ENCODE measurements around the gene NDOR1. TPM values are rescaled to one million over a fixed set of nuclear protein-coding genes. Genes with fewer than 3 reads are reported as not detected.

NDOR1 gene
- total RNA-seq, 4 donors from 2014 or later, result 8.1 to 18.6 (median 11.6) TPM

DNA sequence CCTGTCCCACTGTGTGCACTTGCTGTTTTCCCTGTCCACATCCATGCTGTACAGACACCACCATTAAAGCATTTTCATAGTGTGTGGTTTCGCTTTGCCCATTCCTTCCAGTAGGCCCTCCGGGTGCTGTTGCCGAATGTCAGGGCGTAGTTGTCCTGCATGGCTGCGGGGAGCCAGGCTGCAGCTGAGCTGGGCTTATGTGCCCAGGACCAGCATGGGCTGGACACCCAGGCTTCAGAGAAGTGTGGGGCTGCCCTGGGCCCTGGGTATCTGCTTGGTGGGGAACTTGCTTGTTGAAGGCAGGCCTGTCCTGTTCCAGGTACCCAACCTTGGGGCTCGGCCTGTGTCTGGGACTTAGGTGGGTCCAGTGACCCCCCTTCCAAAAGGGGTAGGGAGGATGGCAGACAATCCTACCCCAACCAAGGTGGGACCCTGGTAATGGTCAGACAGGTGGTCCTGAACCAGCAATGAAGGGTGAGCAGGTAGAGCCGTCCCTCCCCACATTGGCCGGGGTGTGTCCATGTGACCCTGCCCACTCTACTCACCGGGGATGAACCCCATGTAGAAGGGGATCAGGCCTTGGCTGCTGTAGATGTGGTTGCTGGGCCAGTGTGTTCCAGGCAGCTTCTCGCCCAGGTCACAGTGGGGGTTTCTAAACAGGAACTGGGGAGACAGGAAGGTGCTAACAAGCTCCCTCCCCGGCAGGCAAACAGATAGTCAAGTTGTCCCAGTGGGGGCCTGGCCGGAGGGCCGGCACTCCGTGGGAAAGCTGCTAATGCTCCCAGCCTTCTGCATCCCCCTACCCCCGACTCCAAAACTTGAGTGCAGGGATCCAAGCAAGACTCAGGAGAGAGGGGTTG lies 38.4 kb downstream of the NDOR1 start:
- 47 to 75% methylated on average over 13 to 14 of the region's 15 CpGs for WGBS, 2 donors
- intact Hi-C loops (cut with DNase I; ENCODE audit: low total_unique reads), result no loop called here
- no peak for TF ChIP-seq POLR2A (IDR thresholded peaks at IDR 0.05)
- TF ChIP-seq, protein P1, sequence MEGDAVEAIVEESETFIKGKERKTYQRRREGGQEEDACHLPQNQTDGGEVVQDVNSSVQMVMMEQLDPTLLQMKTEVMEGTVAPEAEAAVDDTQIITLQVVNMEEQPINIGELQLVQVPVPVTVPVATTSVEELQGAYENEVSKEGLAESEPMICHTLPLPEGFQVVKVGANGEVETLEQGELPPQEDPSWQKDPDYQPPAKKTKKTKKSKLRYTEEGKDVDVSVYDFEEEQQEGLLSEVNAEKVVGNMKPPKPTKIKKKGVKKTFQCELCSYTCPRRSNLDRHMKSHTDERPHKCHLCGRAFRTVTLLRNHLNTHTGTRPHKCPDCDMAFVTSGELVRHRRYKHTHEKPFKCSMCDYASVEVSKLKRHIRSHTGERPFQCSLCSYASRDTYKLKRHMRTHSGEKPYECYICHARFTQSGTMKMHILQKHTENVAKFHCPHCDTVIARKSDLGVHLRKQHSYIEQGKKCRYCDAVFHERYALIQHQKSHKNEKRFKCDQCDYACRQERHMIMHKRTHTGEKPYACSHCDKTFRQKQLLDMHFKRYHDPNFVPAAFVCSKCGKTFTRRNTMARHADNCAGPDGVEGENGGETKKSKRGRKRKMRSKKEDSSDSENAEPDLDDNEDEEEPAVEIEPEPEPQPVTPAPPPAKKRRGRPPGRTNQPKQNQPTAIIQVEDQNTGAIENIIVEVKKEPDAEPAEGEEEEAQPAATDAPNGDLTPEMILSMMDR (IDR thresholded peaks at IDR 0.05), result no peak
- DNase-seq (ENCODE audit: low spot score in 2 of 2), result no peak
- H3K4me3 ChIP-seq (ENCODE audit: low read depth, poor library complexity, severe bottlenecking), result no peak overlapping the region

DNA sequence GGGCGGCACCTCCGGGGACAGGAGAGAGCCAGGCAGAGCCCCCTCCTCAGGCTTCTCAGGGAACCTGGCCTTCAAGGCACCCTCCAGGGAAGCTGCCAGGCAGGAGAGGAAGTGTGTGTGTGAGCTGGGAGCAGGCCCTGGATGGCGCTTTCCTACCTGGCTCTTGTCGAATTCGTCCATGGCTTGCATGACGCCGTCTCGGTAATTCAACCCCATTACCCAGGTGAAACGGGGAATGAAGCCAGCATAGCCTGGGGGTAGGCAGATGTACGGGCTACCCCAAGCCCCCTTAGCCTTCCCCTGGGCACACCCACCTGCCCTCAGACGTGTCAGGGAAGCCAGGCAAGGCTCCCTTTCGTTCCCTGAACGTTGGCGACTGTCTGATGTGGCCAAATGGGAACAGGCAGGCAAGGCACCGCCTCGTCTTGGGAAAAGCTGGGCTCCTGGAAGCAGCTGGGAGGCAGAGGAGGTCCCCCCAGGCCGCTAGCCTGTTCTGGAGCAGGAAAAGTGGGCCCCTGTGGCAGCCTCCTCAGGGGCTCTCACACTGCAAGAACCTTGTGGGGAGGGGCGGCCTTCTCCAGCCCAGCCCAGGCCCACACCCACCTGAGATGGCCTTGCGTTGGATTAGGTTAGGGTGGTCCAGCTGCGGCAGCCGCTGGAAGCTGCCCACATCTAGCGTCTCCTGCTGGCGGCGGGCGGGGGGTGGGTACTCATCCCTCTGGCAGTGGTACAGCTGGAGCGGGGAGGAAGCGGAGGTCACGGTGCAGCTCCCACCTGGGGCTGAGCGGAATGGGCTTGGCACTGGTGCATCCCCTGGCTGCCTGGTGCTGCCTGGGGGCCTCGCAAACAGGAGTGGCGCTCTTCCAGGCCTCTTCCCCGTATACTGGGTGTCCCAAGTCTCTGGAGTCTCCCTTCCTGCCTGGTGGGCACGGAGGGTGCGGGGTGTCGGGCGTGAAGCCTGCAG lies 39.3 kb downstream of the NDOR1 start:
- no peak for DNase-seq (ENCODE audit: low spot score in 2 of 2)
- no peak overlapping the region for H3K4me3 ChIP-seq (ENCODE audit: low read depth, poor library complexity, severe bottlenecking)
- intact Hi-C loops (cut with DNase I; ENCODE audit: low total_unique reads), result no loop called here
- WGBS, 2 donors, result 44 to 48% methylated on average over 26 to 27 of the region's 36 CpGs
- TF ChIP-seq, protein P1 (IDR thresholded peaks at IDR 0.05), result no peak
- no peak for TF ChIP-seq POLR2A (IDR thresholded peaks at IDR 0.05)

DNA sequence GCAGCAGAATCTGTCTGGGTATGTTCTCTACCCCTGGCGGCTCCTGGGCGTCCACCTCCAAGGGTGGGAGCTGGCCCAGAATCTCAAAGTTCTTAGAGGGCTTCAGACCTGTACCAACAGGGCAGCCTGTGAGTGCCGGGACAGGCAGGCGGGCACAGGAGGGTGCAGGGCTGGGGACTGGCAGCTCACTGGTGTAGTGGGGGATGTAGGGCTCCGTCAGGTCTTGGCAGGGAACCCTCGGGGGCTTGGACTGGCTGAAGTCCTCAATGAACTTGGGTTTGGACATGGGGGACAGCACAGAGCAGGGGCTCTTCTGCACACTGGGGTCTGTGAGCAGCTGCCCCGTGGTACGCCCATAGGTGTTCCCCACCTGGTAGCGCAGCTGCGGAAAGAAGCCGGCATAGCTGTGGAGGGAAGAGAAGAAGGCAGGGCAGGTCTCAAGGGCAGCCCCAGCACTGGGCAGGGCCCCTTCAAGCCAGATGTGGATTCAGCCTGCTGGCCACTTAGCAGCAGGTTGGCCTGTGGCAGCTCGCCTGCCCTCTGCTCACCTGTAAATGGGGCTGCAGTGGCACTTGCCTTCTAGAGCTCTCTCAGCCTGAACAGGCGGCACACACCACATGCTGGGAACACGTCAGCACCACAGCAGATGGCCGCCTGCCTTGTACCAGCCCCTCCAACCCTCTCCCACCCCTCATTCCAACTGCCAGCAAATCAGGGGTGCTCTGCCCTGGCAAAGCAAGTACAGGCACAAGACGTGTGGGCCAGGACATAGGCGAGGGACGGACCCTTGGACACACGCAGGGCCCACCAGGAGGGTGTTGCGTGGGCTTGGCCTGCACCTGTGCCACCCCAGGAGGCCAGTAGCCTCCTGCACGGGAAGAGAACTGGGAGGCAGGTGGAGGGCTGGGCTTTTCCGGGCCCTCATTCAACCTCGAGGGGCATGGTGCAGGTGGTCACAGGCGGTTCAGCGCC lies 40.2 kb downstream of the NDOR1 start:
- DNase-seq (ENCODE audit: low spot score in 2 of 2), result no peak
- WGBS, 2 donors, result 76 to 83% methylated on average over 24 to 25 of the region's 25 CpGs
- intact Hi-C loops (cut with DNase I; ENCODE audit: low total_unique reads), result no loop called here
- no peak overlapping the region for H3K4me3 ChIP-seq (ENCODE audit: low read depth, poor library complexity, severe bottlenecking)
- TF ChIP-seq POLR2A (IDR thresholded peaks at IDR 0.05), result no peak
- TF ChIP-seq, protein P1 (IDR thresholded peaks at IDR 0.05), result no peak

DNA sequence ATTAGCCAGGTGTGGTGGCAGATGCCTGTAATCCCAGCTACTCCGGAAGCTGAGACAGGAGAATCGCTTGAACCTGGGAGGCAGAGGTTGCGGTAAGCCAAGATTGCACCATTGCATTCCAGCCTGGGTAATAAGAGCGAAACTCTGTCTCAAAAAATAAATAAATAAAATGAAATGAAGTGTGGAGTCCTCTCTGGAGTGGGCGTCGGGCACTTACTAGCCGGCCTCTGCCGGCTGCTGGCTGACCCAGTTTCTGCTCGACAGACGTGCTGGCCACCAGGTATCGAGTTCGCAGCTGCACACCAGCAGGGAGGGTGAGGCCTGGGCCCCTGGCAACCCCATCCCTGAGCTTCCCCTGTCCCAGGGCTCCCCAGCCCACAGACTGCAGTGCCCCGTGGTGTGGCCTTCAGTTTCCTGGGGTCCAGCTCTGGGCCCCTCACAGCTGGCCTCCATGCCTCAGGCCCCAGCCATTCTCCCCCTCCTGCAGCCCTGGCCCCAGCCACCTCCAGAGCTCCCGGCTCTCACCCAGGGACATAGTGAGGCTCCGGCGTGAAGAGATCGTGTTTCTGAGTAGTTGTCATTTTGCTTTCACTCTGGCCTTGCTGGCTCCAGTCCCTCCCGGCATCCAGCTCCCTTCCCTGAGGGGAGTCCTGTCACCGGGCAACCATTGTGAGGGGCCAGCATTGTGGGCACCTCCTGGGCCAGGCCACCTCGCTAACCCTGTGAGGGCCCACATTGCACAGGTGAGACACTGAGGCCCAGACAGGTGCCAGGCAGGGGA lies 41.8 kb downstream of the NDOR1 start:
- 78 to 86% methylated on average over 20 of the region's 20 CpGs for WGBS, 2 donors
- DNase-seq (ENCODE audit: low spot score in 2 of 2), result no peak
- H3K4me3 ChIP-seq (ENCODE audit: low read depth, poor library complexity, severe bottlenecking), result no peak overlapping the region
- no peak for TF ChIP-seq POLR2A (IDR thresholded peaks at IDR 0.05)
- TF ChIP-seq, protein P1 (IDR thresholded peaks at IDR 0.05), result no peak
- intact Hi-C loops (cut with DNase I; ENCODE audit: low total_unique reads), result no loop called here

DNA sequence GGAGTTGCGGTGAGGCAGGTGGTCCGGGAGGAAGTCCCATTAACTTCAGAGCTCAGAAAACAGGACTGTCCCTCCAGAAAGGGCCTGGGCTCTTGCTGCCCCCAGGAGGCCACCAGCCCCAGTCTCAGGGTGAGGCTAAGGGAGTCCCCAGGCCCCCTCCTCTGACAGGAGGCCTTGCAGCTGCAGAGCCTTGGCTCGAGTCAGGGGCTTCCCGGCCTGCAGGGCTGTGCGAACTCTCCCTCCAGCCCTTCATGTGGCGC lies 42.3 kb downstream of the NDOR1 start:
- 91 to 93% methylated on average over 4 to 6 of the region's 6 CpGs for WGBS, 2 donors
- H3K4me3 ChIP-seq (ENCODE audit: low read depth, poor library complexity, severe bottlenecking), result no peak overlapping the region
- intact Hi-C loops (cut with DNase I; ENCODE audit: low total_unique reads), result no loop called here
- no peak for TF ChIP-seq POLR2A (IDR thresholded peaks at IDR 0.05)
- TF ChIP-seq, protein P1 (IDR thresholded peaks at IDR 0.05), result no peak
- DNase-seq (ENCODE audit: low spot score in 2 of 2), result no peak
